Left kidney (tissue), 2 donors: ENCODE data around the gene CLMN. TPM values are rescaled to one million over a fixed set of nuclear protein-coding genes. Genes with fewer than 3 reads are reported as not detected.
"Not testable (repeated sequence)": the region's sequence is repeated elsewhere in the genome, so short reads cannot be mapped to it uniquely, and the experiment has no call there.

Source experiments
- DNase-seq: peaks from one replicate; pipeline ENCODE4 v3.0.0-alpha.2; 2013
- polyA plus RNA-seq: library from polyadenylated mRNA; unstranded; fragments of 120-200 nt; gene quantifications from one replicate; pipeline ENCODE4 v1.2.1, GENCODE V29; 2013; ENCODE audit not compliant: insufficient read length

Gene CLMN
- polyA plus RNA-seq, 1 donor = 32.8 TPM

DNA sequence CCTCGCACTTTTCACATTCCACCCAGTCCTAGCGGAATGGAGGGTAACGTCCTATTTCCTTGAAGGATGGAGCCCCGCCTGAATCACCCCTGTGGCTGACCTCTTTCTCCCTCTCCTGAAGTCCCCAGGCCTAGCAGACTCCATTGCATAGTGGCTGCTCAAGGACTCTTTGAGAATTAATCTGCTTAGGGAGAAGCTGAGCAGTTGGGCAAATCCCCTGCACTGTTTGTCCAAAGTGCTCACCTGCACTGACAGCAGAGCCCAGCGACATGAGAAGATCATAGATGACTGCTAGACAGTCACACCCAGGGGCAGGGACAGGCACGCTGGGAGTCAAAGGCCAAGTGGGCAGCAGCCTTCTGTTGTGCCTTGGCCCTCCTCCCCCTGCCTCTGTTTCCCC is 124.7 kb downstream of the CLMN start:
- DNase-seq = no peak

DNA sequence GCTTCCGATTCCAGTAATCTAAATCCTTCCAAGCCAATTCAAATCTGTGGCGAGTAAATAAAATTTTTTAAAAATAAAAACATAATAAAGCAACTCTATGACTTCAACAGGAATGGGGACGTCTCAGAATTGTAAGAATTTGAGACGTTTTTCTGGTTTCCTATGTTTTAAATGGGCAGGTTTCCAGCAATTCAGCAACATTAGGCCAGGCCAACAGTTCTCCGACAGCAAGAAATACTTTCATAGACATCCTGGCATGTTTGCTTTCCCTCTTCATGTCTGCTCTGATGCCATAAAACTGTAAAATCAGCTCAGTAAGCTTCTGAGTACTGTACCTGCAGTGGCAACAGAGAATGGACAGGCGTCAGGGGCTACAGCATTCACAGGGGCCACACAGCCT is 126.6 kb downstream of the CLMN start:
- DNase-seq = no peak

DNA sequence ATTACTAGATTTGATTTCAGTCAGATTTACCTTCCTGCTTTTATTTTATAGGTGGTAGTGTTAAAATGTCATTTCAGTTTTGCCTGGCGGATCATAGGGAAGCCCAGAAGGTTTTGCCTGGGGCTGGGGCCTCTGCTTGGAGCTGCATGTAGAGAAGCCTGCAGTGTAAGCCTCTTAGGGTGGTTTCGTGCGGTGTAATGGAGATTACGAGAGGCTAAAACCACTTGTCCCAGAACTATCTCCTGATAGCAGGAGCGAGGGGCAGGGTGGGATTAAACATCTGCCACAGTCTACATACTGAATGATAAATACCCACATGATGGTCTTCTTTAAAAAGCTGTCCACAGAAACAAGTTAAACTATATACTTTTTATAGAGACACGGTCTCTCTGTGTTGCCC is 127.4 kb downstream of the CLMN start:
- DNase-seq = no peak

- DNase-seq = no peak
Observed at GRCh38 chr14:95191445-95192199, 128.1 kb downstream of the CLMN start.

DNA sequence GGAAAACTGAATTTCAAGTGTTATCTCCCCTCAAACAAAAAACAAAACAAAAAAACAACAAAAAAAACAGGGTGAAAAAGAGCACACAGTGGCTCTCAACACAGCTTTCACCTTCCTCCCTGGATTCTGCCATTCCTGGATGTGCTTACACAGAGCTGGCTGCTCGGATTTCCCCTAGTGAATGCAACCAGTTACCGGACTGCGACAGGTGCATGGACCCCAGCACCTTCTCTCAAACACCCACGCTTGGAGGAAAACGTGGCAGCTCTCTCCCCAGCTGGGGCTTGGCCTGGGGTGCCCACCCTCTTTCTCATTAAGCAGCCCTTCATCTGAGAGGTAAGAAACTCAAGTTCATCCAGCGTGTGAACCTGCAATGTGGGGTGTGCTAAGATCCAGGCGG is 128.9 kb downstream of the CLMN start:
- DNase-seq = no peak

- no peak for DNase-seq
Observed at GRCh38 chr14:95190346-95190840, 129.3 kb downstream of the CLMN start.

DNA sequence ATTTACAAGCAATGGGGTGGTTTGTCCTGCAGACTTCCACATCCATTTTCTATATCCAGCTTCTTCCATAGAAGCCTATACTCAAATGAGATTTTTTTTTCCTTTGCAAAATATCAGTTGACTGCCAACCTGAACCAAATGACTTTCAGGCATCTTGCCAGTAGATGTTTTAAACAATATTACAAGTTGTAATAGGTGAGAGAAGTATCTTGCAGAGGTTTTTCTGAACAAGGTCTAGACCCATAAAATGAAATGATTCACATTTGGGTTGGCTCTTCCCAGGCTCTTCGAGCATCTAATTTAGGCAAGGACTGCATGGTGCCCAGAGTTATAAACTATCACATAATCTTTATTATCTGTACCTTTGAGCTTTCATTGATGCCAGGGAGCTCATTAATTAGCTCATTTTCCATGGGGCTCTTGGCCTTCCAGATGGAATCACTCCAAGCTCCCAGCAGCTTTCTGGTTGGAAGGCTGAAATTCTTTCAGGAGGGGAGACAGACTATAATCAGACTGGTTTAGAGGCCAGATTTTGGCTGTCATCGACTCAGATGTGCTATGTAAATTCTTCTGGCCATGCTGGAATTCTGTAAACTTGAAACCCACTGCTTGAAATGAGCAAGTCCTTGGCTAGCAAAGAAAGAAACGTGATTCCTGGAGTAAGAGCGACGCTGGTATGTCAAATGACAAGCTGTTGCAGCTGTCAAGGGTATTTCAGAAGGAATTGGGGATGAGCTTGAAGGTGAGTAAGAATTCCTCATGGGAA is 130.2 kb downstream of the CLMN start:
- no peak for DNase-seq

DNA sequence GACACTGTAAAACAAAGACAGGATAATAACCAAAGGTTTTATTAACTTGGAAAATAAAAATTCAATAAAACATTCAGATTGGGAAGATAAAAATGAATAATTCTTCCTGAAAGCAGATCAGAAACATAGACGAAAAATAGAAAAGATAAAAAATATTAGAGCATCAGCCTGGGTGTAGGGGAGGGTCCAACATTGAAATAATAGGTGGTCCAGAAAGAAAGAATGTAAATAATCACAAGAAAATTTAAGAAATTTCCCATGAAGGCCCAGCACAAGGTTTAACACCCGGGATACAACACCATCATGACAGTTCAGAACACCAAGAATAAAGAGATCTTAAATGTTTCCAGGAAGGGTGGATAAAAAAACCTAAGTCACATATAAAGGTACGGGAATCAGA is 131.3 kb downstream of the CLMN start:
- DNase-seq = no peak

GRCh38 chr14:95185767-95186392 is 133.8 kb downstream of the CLMN start:
- DNase-seq = no peak

- DNase-seq = no peak
Observed at GRCh38 chr14:95185033-95185766, 134.5 kb downstream of the CLMN start.

GRCh38 chr14:95184413-95184790 is 135.3 kb downstream of the CLMN start:
- no peak for DNase-seq

- no peak for DNase-seq
Observed at GRCh38 chr14:95183532-95184412, 135.9 kb downstream of the CLMN start.

- no peak for DNase-seq
Observed at GRCh38 chr14:95183082-95183481, 136.6 kb downstream of the CLMN start.

- DNase-seq = no peak
Observed at GRCh38 chr14:95182379-95182778, 137.3 kb downstream of the CLMN start.

DNA sequence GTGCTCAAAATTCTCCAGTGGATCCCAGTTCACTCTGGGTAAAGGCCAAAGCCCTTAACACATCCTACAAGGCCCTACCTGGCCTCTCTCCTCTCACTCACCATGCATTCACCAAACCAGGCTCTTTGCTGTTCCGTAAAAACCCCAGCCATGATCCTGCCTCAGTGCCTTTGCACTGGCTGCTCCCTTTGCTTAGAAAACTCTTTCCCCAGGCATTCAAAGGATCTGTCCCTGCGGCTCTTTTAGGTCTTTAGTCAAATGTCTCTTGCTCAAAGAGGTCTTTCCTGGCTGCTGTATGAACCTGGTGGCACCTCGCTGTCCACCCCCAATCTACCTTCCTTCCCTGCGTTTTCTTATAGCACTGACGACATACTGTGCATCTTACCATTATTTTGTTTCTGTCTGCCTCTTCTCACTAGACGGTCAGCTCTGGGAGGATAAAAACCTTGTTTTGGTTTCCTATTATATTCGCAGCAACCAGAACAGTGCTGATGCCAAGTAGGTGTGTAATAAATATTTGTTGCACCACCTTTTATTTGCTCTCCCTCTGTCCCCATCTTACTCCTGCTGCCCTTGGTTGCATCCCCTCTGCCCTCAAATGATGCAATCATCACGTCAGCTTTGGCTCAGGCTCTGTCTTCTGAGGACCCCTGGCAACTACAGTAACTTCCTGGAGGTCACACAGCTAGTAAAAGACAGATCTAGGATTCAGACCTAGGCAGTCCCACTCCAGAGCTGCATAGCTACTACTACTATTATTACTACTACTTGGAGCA is 138.6 kb downstream of the CLMN start:
- DNase-seq = no peak

- not testable (repeated sequence) for DNase-seq
Observed at GRCh38 chr14:95175670-95176069, 144.0 kb downstream of the CLMN start.

DNA sequence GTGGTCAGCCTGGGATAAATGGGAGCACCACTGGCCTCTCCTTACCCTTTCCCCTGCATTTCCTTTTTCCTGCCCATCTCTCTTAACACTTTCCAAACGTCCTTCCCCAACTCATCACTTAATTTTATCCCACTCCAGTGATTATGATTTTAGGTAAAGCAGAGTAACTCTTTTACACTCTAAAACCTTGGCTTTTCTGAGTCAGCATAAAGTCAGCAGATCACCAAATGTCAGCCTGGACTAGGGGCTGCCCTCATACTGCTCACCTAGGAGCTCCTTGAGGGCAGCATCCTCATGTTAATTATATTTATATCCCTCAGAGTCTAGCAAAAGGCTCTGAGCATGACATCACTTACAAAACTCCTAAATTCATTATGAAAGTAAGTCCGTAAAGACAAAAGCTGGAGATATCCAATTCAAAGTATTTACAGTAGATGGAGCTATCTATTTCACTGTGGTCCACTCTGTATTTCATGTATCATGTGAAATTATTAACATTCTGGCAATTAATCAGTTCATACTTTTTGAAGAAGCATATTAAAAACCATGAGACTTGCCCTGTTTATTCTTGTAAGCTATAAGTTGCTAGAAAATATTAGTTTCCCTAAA is 145.4 kb downstream of the CLMN start:
- no peak for DNase-seq

DNA sequence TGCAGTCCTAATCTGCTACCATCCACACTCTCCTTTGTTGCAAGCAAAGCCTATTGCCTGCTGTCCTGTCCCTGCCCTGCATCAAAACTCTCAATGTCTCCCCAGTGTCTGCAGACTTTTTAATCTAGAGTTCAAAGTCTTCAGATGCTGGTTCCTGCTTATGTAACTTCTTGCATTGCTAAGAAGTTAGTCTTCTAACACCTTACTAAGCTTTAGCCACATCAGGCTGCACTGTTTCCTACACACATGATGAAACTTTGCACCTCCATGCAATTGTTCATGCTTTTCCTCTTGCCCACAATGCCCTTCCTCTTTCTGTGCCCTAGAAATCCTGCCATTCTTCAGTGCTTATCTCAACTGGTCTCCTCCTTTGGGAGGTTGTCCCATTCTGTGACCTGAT is 146.2 kb downstream of the CLMN start:
- no peak for DNase-seq

GRCh38 chr14:95167177-95167576 is 152.5 kb downstream of the CLMN start:
- DNase-seq = no peak

DNA sequence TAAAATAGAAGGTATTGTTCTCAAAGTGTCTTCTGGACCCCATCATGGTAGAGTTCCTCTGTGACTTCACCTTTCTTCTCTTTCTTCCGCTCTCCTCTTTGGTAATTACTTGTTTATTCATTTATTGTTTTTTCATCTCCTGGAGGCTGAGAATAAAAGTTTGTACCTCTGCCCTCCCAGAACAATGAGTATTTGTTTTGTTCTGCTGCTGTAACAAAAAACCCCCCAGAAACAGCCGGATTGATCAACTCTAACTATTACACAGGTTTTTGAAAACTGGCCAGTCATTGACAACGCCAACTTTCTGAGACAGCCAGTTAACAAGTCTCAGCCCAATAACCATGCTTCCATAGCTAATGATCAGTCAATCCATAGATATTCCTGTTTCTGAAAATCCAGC is 154.2 kb downstream of the CLMN start:
- DNase-seq = no peak
